Prostate gland (tissue), 2 donors: ENCODE measurements around the gene GABRB3.

Experiments used
- CTCF ChIP-seq, 4 experiments: fragments of 200-600 bp in 2 of 4; fragments of 450-650 bp in 2 of 4; sonication (generic) in 2 of 4; IDR thresholded peaks; 1 replicate in 3 of 4; 2 replicates in 1 of 4; pipeline ENCODE4 v1.5.1; 2016 to 2019; ENCODE audit warnings: antibody characterized with exemption in 4 of 4, mild to moderate bottlenecking in 2 of 4, moderate library complexity in 2 of 4
- POLR2A ChIP-seq: fragments of 450-650 bp; IDR thresholded peaks from one replicate; pipeline ENCODE4 v1.6.1; 2016; ENCODE audit warnings: antibody characterized with exemption, mild to moderate bottlenecking
- POLR2AphosphoS5 ChIP-seq: sonication (generic); formaldehyde crosslinking; IDR thresholded peaks from one replicate; pipeline ENCODE4 v1.6.1; 2017; ENCODE audit warnings: antibody characterized with exemption

DNA sequence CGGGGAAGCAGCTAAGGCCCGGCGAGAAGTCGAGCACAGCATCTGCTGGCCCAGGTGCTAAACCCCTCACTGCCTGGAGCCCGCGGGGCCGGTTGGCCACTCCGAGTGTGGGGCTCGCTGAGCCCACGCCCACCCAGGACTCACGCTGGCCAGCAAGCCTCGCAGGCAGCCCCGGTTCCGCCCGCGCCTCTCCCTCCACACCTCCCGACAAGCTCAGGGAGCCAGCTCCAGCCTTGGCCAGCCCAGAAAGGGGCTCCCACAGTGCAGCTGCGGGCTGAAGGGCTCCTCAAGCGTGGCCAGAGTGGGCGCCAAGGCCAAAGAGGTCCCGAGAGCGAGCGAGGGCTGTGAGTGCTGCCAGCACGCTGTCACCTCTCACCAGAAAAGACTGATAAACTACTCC lies 8.9 kb upstream of the GABRB3 start:
- TF ChIP-seq CTCF (IDR thresholded peaks at IDR 0.05) (no peak), POLR2AphosphoS5 (no peak), POLR2A (no peak)
